GM23248 (cell line): ENCODE measurements around the gene AMOTL1.

Source experiments
- EZH2 ChIP-seq: fragments of 200-600 bp; sonication (generic); IDR thresholded peaks from 2 replicates; pipeline ENCODE4 v1.6.1; 2018; ENCODE audit warnings: antibody characterized with exemption, mild to moderate bottlenecking; ENCODE audit not compliant: insufficient read depth, poor library complexity, severe bottlenecking
- EZH2phosphoT487 ChIP-seq: fragments of 200-600 bp; sonication (generic); IDR thresholded peaks from 2 replicates; pipeline ENCODE4 v1.6.1; 2018; ENCODE audit warnings: antibody characterized with exemption, moderate library complexity, mild to moderate bottlenecking, low read depth; ENCODE audit not compliant: insufficient read depth

DNA sequence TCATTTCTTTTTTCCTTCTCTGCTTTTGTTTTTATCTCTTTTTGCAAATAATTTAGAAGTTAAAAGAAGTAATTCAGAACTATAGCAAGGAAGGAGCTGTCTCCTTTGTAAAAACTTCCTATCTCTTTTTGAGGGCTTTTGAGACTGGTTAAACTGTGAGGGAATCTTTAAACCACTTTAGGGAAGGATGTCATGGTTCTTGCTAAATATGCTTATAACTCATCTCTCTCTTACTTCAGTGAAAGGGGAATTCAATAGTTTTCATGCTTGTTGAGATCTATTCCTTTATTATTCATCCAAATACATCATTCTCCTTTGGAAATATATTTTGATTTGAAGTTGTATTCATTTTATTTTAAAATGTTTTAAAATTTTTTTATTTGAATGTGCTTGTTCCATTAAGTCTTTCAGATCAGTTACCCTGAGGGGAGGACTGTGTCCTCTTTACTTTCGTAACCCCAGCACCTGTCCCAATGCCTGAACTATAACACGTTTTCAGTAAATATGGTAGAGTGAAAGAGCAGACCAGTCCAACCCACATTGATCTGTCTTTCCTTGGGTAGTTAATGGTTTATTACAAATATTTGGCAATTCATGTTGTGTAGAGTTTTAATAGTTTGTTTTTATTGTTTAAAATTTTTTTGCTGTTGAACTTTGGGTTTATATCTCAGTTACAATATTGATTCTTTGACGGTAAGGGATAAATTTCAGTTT lies 27.5 kb downstream of the AMOTL1 start:
- TF ChIP-seq EZH2, result no peak
- no peak for TF ChIP-seq EZH2phosphoT487
